ENCODE measurements around the gene SLC24A5. TPM values are rescaled to one million over a fixed set of nuclear protein-coding genes. Genes with fewer than 3 reads are reported as not detected.

SLC24A5 gene
- total and polyA plus RNA-seq, 10 of the 15 experiments (the other 5 are each of a cell fraction or from before 2014, with no cell fraction given), result not detected

- no TSS peak for BruUV-seq (replicated peaks)
- ChIA-PET SMC1A (ENCODE audit: uncharacterized antibody, unreplicated experiment) (no interaction called here), RAD21 (ENCODE audit: unreplicated experiment) (no interaction called here), CTCF (no interaction called here), POLR2A (no interaction called here)
- FAIRE-seq, result no peak
- Histone ChIP-seq H3K27me3 (replicated peaks in 1 of 2; ENCODE audit: control insufficient read depth in 2 of 2, insufficient read depth in 2 of 2, low read length in 1 of 2) (no peaks in the 10 kb centered on the region), H3K9ac (ENCODE audit: control insufficient read depth, insufficient read depth, low read length) (no peak overlapping the region), H3K4me3 (no peak overlapping the region), H3K79me2 (ENCODE audit: control insufficient read depth, insufficient read depth, low read length) (peaks cover 29% of the 10 kb centered on the region), H2AFZ (ENCODE audit: control insufficient read depth, low read depth, low read length) (no peak overlapping the region), H4K20me1 (ENCODE audit: control insufficient read depth, insufficient read depth) (no peaks in the 10 kb centered on the region), H3K36me3 (ENCODE audit: control insufficient read depth in 2 of 2, insufficient read depth in 2 of 2, low read length in 1 of 2) (peaks cover 0 to 13% of the 10 kb centered on the region in 2 experiments; a peak in 2 of 4 replicates), H3K4me1 (ENCODE audit: control insufficient read depth, insufficient read depth, low read length) (0 out of 2 replicates have a peak, but pooled peaks cover 7% of the 10 kb centered on the region), H3K9me3 (replicated peaks; ENCODE audit: control insufficient read depth, insufficient read depth, low read length) (peaks cover 5% of the 10 kb centered on the region; the same call in 2 of the 3 replicates), H3K27ac (ENCODE audit: control insufficient read depth, insufficient read depth) (no peak overlapping the region), H3K4me2 (ENCODE audit: control insufficient read depth, insufficient read depth) (no peak overlapping the region)
- no peak; the same call in 2 of the 3 replicates for ATAC-seq
- 100% methylated on average over 1 of the region's 1 CpG for WGBS (ENCODE audit: insufficient coverage, insufficient replicate concordance, low lambda C conversion rate, missing lambda C conversion rate)
- TF ChIP-seq HDAC6 (IDR thresholded peaks at IDR 0.05; ENCODE audit: unreplicated experiment), result no peak
- in situ Hi-C loops (cut with MboI) (loop anchor here (25.0 kb wide), 1 partner anchor 641 kb away; the partner anchor contains the start of gene CEP152), intact Hi-C loops (cut with micrococcal nuclease; ENCODE audit: unreplicated experiment) (no loop called here)
- DNase-seq (ENCODE audit: low read depth, low spot score), result no peak
These were observed 50.2 kb downstream of the SLC24A5 start for GRCh38 chr15:48170981-48171380.

GRCh38 chr15:48175126-48175525, 54.3 kb downstream of the SLC24A5 start:
- peaks cover 15% of the 10 kb centered on the region; the same call in 1 of the 2 replicates for H3K4me1 ChIP-seq (ENCODE audit: control insufficient read depth, insufficient read depth, low read length)
- no peaks in the 10 kb centered on the region for H3K27me3 ChIP-seq (replicated peaks in 1 of 2; ENCODE audit: control insufficient read depth in 2 of 2, insufficient read depth in 2 of 2, low read length in 1 of 2)
- 79% methylated on average over 3 of the region's 3 CpGs for WGBS (ENCODE audit: insufficient coverage, insufficient replicate concordance, low lambda C conversion rate, missing lambda C conversion rate)
- no peaks in the 10 kb centered on the region for H4K20me1 ChIP-seq (ENCODE audit: control insufficient read depth, insufficient read depth)
- ChIA-PET RAD21 (ENCODE audit: unreplicated experiment) (no interaction called here), SMC1A (ENCODE audit: uncharacterized antibody, unreplicated experiment) (no interaction called here), CTCF (interaction anchor here (0.9 kb wide), 1 partner anchor 16 kb away, joined by 3 read pairs; no protein-coding TSS in a partner anchor), POLR2A (no interaction called here)
- FAIRE-seq, result no peak
- TF ChIP-seq IRF3 (IDR thresholded peaks at IDR 0.05) (no peak), NKRF (conservative IDR thresholded peaks at IDR 0.05) (no peak), NR2F1 (conservative IDR thresholded peaks at IDR 0.05) (peak; percentile 59; the same call in 1 of the 2 replicates), POLR2AphosphoS5 (IDR thresholded peaks at IDR 0.05; ENCODE audit: low read length) (no peak), JUNB (IDR thresholded peaks at IDR 0.05) (peak; percentile 18; the same call in 1 of the 2 replicates)
- H3K9me3 ChIP-seq (replicated peaks; ENCODE audit: control insufficient read depth, insufficient read depth, low read length), result peaks cover 5% of the 10 kb centered on the region; the same call in 2 of the 3 replicates
- H3K4me3 ChIP-seq, result no peak overlapping the region
- no peak overlapping the region for H2AFZ ChIP-seq (ENCODE audit: control insufficient read depth, low read depth, low read length)
- H3K27ac ChIP-seq (ENCODE audit: control insufficient read depth, insufficient read depth), result no peak overlapping the region
- peak; percentile 16 for DNase-seq (ENCODE audit: low read depth, low spot score)
- in situ Hi-C loops (cut with MboI) (no loop called here), intact Hi-C loops (cut with micrococcal nuclease; ENCODE audit: unreplicated experiment) (no loop called here)
- ATAC-seq, result peak; percentile 59
- no peaks in the 10 kb centered on the region; a peak in 1 of 4 replicates for H3K36me3 ChIP-seq (ENCODE audit: control insufficient read depth in 2 of 2, insufficient read depth in 2 of 2, low read length in 1 of 2)
- no peak overlapping the region for H3K9ac ChIP-seq (ENCODE audit: control insufficient read depth, insufficient read depth, low read length)
- H3K4me2 ChIP-seq (ENCODE audit: control insufficient read depth, insufficient read depth), result no peak overlapping the region; the same call in 1 of the 2 replicates
- peaks cover 45% of the 10 kb centered on the region for H3K79me2 ChIP-seq (ENCODE audit: control insufficient read depth, insufficient read depth, low read length)
- BruUV-seq (replicated peaks), result no TSS peak

Data from GM12878 (cell line).